GM12873 (cell line): ENCODE measurements around the gene TDG.

Experiments
- TF ChIP-seq, protein P1 (sequence below): IDR thresholded peaks from 2 replicates; pipeline ENCODE4 v1.5.1; 2012; ENCODE audit warnings: low read depth, mild to moderate bottlenecking, moderate library complexity, low read length, control low read depth; ENCODE audit not compliant: insufficient read depth; ENCODE audit errors: missing control alignments

The TDG gene

DNA sequence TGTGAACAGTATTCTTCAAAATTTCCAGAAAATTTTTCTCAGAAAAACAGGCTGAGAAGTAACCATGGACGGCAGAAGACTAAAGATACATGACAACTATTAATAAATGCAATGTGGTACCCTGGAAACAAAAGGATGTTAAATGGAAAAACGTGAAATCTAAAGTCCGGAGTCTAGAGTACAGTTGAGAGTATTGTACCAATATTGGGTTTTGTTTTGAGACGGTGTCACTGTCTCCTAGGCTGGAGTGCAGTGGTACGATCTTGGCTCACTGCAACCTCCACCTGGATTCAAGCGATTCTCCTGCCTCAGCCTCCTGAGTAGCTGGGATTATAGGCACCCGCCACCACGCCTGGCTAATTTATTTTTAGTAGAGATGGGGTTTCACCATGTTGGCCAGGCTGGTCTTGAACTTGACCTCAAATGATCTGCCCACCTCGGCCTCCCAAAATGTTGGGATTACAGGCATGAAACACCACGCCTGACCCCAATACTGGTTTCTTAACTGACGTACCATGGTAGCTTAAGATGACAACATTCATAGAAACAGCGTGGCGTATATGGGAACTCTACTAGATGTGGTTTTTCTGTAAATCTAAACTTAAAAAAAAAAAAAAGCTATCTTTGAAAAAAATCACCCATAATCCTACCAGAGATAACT is 16.8 kb upstream of the TDG start:
- TF ChIP-seq, protein P1, sequence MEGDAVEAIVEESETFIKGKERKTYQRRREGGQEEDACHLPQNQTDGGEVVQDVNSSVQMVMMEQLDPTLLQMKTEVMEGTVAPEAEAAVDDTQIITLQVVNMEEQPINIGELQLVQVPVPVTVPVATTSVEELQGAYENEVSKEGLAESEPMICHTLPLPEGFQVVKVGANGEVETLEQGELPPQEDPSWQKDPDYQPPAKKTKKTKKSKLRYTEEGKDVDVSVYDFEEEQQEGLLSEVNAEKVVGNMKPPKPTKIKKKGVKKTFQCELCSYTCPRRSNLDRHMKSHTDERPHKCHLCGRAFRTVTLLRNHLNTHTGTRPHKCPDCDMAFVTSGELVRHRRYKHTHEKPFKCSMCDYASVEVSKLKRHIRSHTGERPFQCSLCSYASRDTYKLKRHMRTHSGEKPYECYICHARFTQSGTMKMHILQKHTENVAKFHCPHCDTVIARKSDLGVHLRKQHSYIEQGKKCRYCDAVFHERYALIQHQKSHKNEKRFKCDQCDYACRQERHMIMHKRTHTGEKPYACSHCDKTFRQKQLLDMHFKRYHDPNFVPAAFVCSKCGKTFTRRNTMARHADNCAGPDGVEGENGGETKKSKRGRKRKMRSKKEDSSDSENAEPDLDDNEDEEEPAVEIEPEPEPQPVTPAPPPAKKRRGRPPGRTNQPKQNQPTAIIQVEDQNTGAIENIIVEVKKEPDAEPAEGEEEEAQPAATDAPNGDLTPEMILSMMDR, result no peak

DNA sequence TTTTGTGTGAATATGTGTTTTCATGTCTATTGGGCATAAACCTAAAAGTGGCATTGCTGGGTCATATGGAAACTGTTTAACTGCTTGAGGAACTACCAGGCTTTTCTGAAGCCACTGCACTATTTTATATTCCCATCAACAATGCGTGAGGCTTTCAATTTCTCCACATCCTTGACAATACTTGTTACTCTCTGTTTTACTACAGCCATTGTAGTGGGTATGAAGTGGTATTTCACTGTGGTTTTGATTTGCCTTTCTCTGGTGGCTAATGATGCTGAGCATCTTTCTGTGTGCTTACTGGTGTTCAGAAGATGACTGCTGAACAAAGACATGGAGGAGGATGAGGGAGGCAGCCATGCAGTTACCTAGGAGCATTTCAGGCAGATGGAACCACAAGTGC is 13.2 kb upstream of the TDG start:
- TF ChIP-seq, protein P1, result no peak

DNA sequence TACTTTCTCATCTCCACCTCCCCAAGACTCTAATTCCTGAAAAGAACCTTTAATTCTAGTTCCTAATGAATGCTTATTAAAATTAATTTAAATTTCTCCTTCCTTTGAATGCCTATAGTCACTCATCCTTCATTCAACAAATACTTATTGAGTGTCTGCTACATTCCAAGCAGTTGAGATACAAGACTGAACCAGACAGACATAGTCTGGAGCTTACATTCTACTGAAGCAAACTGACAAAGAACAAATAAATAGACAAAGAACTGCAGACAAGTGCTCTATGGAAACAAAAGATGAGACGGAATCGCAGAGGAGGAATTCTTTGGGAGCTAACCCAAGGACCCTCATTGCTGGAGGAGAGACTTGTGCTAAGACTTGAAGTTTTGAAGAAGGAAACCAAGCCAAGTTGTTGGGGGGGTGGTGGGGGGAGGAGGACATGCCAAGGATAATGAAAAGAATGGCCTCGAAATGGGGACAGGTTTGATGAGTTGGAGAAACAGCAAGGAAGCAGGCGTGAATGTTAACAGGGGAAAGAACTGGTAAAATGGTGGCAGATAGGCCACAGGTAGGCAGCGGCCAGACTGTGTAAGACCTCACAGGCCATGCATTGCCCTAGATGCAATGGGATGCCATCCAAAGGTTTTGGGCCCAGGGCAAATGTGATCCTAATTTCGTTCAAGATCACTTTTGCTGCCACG is 9.7 kb upstream of the TDG start:
- TF ChIP-seq, protein P1, result no peak

DNA sequence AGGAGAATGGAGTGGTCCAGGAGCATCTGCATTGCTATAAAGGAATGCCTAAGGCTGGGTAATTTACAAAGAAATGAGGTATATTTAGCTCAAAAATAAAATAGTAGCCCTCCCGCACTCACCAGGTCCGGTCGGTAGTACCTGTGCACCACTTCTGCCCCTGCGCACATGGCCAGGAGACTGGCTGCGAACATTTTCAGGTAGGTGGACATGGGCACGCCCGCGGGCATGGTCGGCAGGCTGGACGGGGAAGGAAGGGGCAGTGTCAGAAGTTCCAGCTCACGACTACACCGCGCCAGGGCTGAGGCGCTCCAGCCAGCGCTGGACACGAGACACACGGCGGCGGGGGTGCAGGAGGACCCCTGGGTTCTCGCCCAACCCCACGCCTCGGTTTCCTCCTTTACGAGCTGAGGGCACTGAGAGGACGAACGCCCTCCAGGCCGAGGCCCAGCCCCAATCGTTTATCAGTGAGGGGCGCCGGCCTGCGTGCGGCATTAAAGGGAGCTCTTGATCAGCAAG is 9.1 kb upstream of the TDG start:
- TF ChIP-seq, protein P1, result no peak

DNA sequence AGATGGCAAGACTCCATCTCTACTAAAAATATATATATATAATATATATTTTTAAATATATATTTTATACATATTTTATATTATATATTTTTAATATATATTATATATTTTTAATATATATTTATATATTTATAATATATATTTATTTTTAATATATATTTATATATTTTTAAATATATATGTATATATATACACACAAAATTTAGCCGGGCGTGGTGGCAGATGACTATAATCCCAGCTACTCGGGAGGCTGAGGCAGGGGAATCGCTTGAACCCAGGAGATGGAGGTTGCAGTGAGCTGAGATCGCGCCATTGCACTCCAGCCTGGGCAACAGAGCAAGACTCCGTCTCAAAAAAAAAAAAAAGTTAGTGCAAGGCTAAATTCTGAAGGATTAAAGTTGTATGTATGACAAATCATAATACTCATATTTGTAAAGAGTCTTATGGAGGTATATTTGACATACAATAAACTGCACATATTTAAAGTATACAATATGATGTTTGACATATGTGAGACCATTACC is 7.7 kb upstream of the TDG start:
- TF ChIP-seq, protein P1, result no peak

DNA sequence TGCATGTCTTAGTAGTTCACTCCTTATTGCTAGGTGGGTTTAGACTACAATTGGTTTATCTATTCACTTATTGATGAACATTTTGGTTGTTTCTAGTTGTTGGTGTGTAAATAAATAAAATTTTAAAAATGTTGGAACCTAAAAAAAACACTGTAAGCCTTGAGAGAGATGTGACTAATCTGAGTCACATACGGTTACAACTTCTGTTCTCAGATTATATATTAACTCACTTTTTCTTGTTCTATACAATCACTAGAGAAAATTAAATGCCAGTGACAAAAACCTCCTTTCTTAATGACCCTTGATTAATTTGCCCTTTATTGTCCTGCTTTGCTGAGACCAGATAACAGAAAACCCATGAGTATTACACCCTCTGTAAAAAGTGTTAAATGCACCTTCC is 7.1 kb upstream of the TDG start:
- TF ChIP-seq, protein P1, result no peak

DNA sequence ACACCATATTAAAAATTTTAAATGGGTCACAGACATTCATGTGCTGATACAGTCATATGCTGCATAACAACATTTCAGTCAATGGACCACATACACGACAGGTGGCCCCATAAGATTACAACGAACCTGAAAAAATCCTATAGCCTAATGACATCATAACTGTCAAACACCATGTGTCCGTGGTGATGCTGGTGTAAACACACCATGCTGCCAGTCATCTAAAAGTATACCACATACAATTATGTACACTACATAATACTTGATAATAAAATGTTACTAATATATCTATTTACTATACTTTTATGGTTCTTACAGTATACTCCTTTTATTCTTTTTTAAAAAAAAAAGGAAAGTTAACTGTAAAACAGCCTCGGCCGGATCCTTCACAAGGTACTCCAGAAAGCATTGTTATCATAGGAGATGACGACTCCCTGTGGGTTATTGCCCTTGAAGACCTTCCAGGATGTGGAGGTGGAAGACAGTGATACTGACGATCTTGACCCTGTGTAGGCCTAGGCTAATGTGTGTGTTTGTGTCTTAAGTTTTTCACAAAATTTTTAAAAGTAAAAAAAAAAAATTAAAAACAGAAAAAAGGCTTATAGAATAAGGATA is 5.0 kb upstream of the TDG start:
- TF ChIP-seq, protein P1, result no peak
